Cardiac fibroblast (primary cell): Measurements from ENCODE around the gene GARNL3.
A peak's percentile ranks its signal among the peaks of the same experiment; 100 is the strongest.

Experiments used
- DNase-seq, 2 donors: peaks; one replicate each; pipeline versions ENCODE4 v3.0.0 to v3.0.0-alpha.2; 2010; ENCODE audit warnings: low read depth in 2 of 2
- H3K4me3 ChIP-seq, 2 donors: replicated peaks in 1 of 2; 1 replicate in 1 of 2; 2 replicates in 1 of 2; pipeline ENCODE4 v1.5.1; 2011; ENCODE audit warnings: low read depth in 2 of 2, low read length in 2 of 2, mild to moderate bottlenecking in 2 of 2, moderate library complexity in 1 of 2
- CTCF ChIP-seq: IDR thresholded peaks from one replicate; pipeline ENCODE4 v1.5.1; 2011; ENCODE audit warnings: low read depth, mild to moderate bottlenecking, low read length, inconsistent platforms

GARNL3 gene

GRCh38 chr9:127225801-127226625, 38.6 kb upstream of the GARNL3 start:
- peak; percentile 11 to 33 for DNase-seq
- no peak overlapping the region for H3K4me3 ChIP-seq

DNA sequence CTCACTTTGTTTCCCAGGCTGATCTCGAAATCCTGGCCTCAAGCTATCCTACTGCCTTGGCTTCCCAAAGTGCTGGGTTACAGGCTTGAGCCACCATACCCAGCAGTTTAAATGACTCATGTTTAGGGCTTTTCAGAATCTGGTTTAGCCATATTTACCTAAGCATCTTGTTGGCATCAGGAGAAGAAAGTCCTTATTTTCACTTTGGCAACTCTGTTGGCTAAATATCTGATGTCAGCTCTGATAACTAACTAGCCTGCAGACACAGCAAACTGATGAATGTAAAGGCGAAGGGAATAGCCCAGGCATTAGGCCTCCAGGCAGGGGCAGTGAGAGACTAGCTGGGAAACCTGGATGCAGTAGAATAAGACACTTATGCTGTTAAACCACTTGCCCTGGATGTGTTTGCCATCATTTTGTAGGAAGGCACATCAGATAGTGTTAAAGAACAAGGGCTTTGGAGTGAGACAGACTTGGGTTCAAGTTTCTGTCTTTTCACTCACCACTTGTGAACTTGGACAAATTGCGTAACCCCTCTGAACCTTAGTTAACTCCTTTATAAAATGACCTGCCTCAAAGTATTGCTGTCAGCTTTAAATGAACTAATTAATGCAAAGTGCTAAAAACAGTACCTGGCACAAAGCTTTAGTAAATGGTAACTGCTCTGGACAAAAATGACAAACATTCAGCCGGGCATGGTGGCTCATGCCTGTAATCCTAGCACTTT, 34.7 kb upstream of the GARNL3 start:
- no peak overlapping the region for H3K4me3 ChIP-seq
- no peak for DNase-seq
- TF ChIP-seq CTCF = no peak

More at GRCh38 chr9:127225801-127226625, 38.6 kb upstream of the GARNL3 start:
- TF ChIP-seq CTCF = no peak

DNA sequence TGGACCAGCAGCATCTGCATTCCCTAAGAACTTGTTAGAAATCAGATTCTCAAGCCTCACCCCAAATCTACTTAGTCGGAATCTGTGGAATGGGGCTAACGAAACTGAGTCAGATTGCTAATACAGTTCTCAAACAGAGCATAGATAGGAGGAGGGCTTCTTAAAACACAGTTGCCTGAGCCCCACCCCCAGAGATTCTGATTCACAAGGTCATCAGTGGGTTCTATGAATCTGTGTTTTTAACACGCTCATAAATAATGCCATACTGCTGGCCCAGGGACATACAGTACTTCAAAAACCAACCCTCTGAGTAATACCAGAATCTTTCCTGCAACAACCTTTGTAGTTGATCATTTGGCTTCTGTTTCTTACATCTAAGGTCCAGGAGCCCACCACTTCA, 32.9 kb upstream of the GARNL3 start:
- no peak for TF ChIP-seq CTCF
- no peak for DNase-seq
- H3K4me3 ChIP-seq = no peak overlapping the region

- no peak for DNase-seq
- H3K4me3 ChIP-seq = no peak overlapping the region
- TF ChIP-seq CTCF = no peak
Measured at GRCh38 chr9:127232833-127233549, 31.6 kb upstream of the GARNL3 start.

DNA sequence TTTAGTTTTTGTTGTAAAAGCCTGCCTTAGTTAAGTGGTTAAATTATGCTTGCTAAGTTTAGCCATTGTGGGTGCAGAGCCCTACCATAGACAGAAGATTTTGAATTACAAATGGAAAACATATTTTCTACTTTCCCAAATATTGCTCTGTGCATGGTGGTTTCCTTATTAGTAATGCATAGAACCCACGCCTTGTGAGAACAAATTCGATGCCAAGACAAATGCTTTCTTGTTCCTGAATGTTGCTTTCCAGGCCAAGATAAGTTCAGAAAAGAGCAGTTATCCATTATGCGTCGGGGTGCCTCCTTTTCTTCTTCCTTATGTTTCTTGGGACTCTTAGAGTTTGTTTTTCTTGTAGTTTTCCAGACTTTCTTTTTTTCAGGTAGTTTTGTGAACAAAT, 31.0 kb upstream of the GARNL3 start:
- H3K4me3 ChIP-seq = no peak overlapping the region
- TF ChIP-seq CTCF = no peak
- peak in 1 of 2 donors; percentile 29 for DNase-seq

DNA sequence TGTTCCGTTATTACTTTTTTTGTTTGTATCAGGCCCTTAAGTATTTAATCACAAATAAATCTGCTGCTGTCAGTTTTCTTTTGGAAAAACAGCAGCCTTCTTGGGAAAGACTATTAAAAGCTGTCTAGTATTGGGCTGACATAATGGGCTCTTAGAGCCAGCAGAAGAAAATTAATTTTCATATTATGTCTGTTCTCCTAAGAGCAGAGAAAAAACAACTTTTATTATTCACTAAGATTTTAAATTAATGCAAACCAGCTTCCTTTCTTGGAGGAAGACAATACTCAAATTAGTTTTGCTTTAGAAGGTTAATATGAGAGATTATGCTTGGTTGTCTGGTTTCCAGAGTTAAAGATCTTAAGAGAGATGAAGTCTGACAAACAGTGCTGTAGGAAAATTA, 30.6 kb upstream of the GARNL3 start:
- no peak for TF ChIP-seq CTCF
- DNase-seq = no peak
- H3K4me3 ChIP-seq = no peak overlapping the region
